HCT116 (cell line): Measurements from ENCODE around the gene TNFAIP2. TPM values are rescaled to one million over a fixed set of nuclear protein-coding genes. Genes with fewer than 3 reads are reported as not detected.

Source experiments
- total RNA-seq: library from RNA; stranded (reverse); gene quantifications from one replicate; pipeline ENCODE4 v1.2.1, GENCODE V29; 2021; ENCODE audit not compliant: unreplicated experiment

Gene TNFAIP2
- total RNA-seq, 1 experiment from 2014 or later, result 74.8 TPM

Other genes with a start within 250 kb of the TNFAIP2 start
- 5.7 TPM for gene AMN, start 200.8 kb upstream of the TNFAIP2 start, total RNA-seq
- gene CDC42BPB, start 65.9 kb upstream of the TNFAIP2 start, total RNA-seq, result 85.6 TPM
- gene LBHD2, start 39.3 kb upstream of the TNFAIP2 start, total RNA-seq, result not detected
- gene EXOC3L4, start 28.7 kb upstream of the TNFAIP2 start, total RNA-seq, result not detected
- 238 TPM for gene EIF5, start 210.8 kb downstream of the TNFAIP2 start, total RNA-seq